Endothelial cell (in vitro differentiated cells): ENCODE results near the gene RBM26. TPM values are rescaled to one million over a fixed set of nuclear protein-coding genes. Genes with fewer than 3 reads are reported as not detected.

ENCODE experiments used
- DNase-seq: peaks from one replicate; pipeline ENCODE4 v3.0.0; 2021; ENCODE audit warnings: low spot score
- H3K27ac Mint-ChIP-seq: one replicate; pipeline ENCODE4 v1.8.0; 2021; ENCODE audit warnings: mixed read lengths, inconsistent platforms; ENCODE audit not compliant: unreplicated experiment
- H3K27me3 Mint-ChIP-seq: one replicate; pipeline ENCODE4 v1.8.0; 2021; ENCODE audit warnings: mild to moderate bottlenecking, moderate library complexity, mixed read lengths, inconsistent platforms; ENCODE audit not compliant: unreplicated experiment
- H3K36me3 Mint-ChIP-seq: one replicate; pipeline ENCODE4 v1.8.0; 2021; ENCODE audit warnings: mild to moderate bottlenecking, low read depth, mixed read lengths, inconsistent platforms; ENCODE audit not compliant: unreplicated experiment
- H3K4me1 Mint-ChIP-seq: one replicate; pipeline ENCODE4 v1.8.0; 2021; ENCODE audit warnings: mild to moderate bottlenecking, mixed read lengths, inconsistent platforms; ENCODE audit not compliant: unreplicated experiment
- H3K4me3 Mint-ChIP-seq: one replicate; pipeline ENCODE4 v1.8.0; 2021; ENCODE audit warnings: mild to moderate bottlenecking, mixed read lengths, inconsistent platforms; ENCODE audit not compliant: unreplicated experiment
- H3K9me3 Mint-ChIP-seq: one replicate; pipeline ENCODE4 v1.8.0; 2021; ENCODE audit warnings: mixed read lengths, inconsistent platforms; ENCODE audit not compliant: unreplicated experiment
- total RNA-seq: library from RNA; stranded (reverse); fragmentation: NEBNext Ultra II Directional; extraction: Animal tissue kit (Norgen Biotek cat#: 25700); gene quantifications from one replicate; pipeline ENCODE4 v1.2.1, GENCODE V29; 2021; ENCODE audit not compliant: unreplicated experiment
- TF ChIP-seq, protein P1 (sequence below): fragments of 200-600 bp; sonication (generic); IDR thresholded peaks from one replicate; pipeline ENCODE4 v1.5.0; 2021; ENCODE audit warnings: antibody characterized with exemption; ENCODE audit not compliant: unreplicated experiment

RBM26 gene
- total RNA-seq, 1 donor from 2014 or later, result 49.5 TPM

GRCh38 chr13:79442706-79443105, 36.7 kb upstream of the RBM26 start:
- Mint-ChIP-seq H3K27ac (no peak overlapping the region), H3K4me3 (no peak overlapping the region), H3K27me3 (peaks cover 3% of the 10 kb centered on the region), H3K9me3 (no peaks in the 10 kb centered on the region), H3K36me3 (no peaks in the 10 kb centered on the region), H3K4me1 (peaks cover 3% of the 10 kb centered on the region)
- DNase-seq, result no peak
- TF ChIP-seq, protein P1, sequence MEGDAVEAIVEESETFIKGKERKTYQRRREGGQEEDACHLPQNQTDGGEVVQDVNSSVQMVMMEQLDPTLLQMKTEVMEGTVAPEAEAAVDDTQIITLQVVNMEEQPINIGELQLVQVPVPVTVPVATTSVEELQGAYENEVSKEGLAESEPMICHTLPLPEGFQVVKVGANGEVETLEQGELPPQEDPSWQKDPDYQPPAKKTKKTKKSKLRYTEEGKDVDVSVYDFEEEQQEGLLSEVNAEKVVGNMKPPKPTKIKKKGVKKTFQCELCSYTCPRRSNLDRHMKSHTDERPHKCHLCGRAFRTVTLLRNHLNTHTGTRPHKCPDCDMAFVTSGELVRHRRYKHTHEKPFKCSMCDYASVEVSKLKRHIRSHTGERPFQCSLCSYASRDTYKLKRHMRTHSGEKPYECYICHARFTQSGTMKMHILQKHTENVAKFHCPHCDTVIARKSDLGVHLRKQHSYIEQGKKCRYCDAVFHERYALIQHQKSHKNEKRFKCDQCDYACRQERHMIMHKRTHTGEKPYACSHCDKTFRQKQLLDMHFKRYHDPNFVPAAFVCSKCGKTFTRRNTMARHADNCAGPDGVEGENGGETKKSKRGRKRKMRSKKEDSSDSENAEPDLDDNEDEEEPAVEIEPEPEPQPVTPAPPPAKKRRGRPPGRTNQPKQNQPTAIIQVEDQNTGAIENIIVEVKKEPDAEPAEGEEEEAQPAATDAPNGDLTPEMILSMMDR, result no peak

DNA sequence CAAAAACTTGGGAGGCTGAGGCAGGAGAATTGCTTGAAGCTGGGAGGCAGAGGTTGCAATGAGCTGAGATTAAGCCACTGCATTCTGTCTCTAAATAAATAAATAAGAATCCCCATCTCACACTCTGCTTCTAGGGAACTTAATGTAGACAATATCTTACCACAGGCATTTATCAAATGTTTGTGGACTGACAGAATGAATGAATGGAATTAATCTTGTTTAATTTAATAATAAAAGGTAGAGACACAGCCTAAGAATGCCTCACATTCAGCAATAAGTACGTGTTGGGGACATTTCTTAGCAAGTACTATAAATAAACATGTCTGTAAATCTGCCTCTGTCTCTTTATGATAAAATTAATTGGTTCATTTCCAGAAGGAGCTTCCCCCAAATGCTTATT, 36.2 kb upstream of the RBM26 start:
- H3K36me3 Mint-ChIP-seq, result no peaks in the 10 kb centered on the region
- H3K4me1 Mint-ChIP-seq, result no peaks in the 10 kb centered on the region
- H3K9me3 Mint-ChIP-seq, result no peaks in the 10 kb centered on the region
- DNase-seq, result no peak
- TF ChIP-seq, protein P1, result no peak
- no peak overlapping the region for H3K27ac Mint-ChIP-seq
- H3K27me3 Mint-ChIP-seq, result peaks cover 3% of the 10 kb centered on the region
- no peak overlapping the region for H3K4me3 Mint-ChIP-seq

DNA sequence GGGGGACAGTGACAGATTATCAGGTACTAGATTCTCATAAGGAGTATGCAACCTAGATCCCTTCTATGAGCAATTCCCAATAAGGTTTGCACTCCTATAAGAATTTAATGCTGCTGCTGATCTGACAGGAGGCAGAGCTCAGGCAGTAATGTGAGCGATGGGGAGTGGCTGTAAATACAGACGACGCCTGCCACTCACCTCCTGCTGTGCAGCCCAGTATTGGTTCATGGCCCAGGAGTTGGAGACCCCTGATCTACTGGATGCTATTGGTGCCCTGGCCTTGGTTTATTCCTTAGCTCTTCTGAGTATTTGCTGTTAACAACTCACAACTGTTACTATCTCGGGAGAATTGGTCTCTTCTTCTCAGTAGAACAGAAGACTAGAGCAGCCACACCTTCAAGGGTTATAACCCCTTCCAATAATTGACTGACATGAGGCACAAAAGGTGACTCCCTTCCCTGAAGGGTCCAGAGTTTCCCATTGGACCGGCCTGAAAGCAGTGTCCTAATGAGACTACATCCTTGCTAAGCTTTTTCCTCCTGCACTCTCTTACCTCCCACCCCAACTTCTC, 35.0 kb upstream of the RBM26 start:
- Mint-ChIP-seq H3K4me1 (no peaks in the 10 kb centered on the region), H3K27me3 (peaks cover 3% of the 10 kb centered on the region), H3K27ac (no peak overlapping the region), H3K9me3 (no peaks in the 10 kb centered on the region), H3K4me3 (no peak overlapping the region), H3K36me3 (no peaks in the 10 kb centered on the region)
- no peak for DNase-seq
- TF ChIP-seq, protein P1, result no peak

GRCh38 chr13:79439275-79439674, 33.2 kb upstream of the RBM26 start:
- H3K27ac Mint-ChIP-seq, result no peak overlapping the region
- TF ChIP-seq, protein P1, result no peak
- no peak for DNase-seq
- peaks cover 3% of the 10 kb centered on the region for H3K27me3 Mint-ChIP-seq
- no peaks in the 10 kb centered on the region for H3K36me3 Mint-ChIP-seq
- no peak overlapping the region for H3K4me3 Mint-ChIP-seq
- H3K9me3 Mint-ChIP-seq, result no peaks in the 10 kb centered on the region
- H3K4me1 Mint-ChIP-seq, result no peaks in the 10 kb centered on the region

- no peaks in the 10 kb centered on the region for H3K36me3 Mint-ChIP-seq
- H3K27me3 Mint-ChIP-seq, result no peaks in the 10 kb centered on the region
- no peak for DNase-seq
- no peak overlapping the region for H3K4me3 Mint-ChIP-seq
- H3K27ac Mint-ChIP-seq, result no peak overlapping the region
- H3K9me3 Mint-ChIP-seq, result no peaks in the 10 kb centered on the region
- TF ChIP-seq, protein P1, result no peak
- no peaks in the 10 kb centered on the region for H3K4me1 Mint-ChIP-seq
These were observed 29.5 kb upstream of the RBM26 start for GRCh38 chr13:79435561-79435990.
